PC-3 (cell line): ENCODE measurements around the gene MYL5. TPM values are rescaled to one million over a fixed set of nuclear protein-coding genes. Genes with fewer than 3 reads are reported as not detected.
A peak's percentile ranks its signal among the peaks of the same experiment; 100 is the strongest.

Experiments
- ATAC-seq: fragments of 200-7000 bp; cut with Tn5 transposase; 2 replicates; pipeline ENCODE4 v1.9.1; 2020; ENCODE audit warnings: mild to moderate bottlenecking, moderate library complexity
- BruUV-seq: library from RNA; stranded (reverse); fragments of 400-500 nt; replicated peaks from 2 replicates; lab custom pipeline; 2021; lab: Mats Ljungman, UMichigan
- CTCF ChIA-PET: fragments of 300-600 bp; sonication (Branson Sonifier 250); formaldehyde crosslinking; loops from one replicate; lab custom pipeline; 2022; ENCODE audit warnings: antibody characterized with exemption; lab: Charles Lee
- POLR2A ChIA-PET: fragments of 300-600 bp; sonication (Branson Sonifier 250); formaldehyde crosslinking; loops from one replicate; lab custom pipeline; 2022; ENCODE audit warnings: antibody characterized with exemption; ENCODE audit not compliant: unreplicated experiment; lab: Charles Lee
- DNase-seq: peaks from one replicate; pipeline ENCODE4 v3.0.0-alpha.2; 2015
- H2AFZ ChIP-seq: fragments of 300-600 bp; sonication (generic); 2 replicates; pipeline ENCODE4 v1.6.0; 2016; ENCODE audit warnings: antibody characterized with exemption, low read length
- H3F3A ChIP-seq: fragments of 300-600 bp; sonication (generic); one replicate; pipeline ENCODE4 v1.6.0; 2017; ENCODE audit warnings: antibody characterized with exemption, low read length, control low read depth, mild to moderate bottlenecking; ENCODE audit not compliant: unreplicated experiment
- H3K27ac ChIP-seq: fragments of 300-600 bp; sonication (generic); 2 replicates; pipeline ENCODE4 v1.5.1; 2016; ENCODE audit warnings: mild to moderate bottlenecking, low read length
- H3K27me3 ChIP-seq: fragments of 300-600 bp; sonication (generic); 2 replicates; pipeline ENCODE4 v1.6.1; 2016; ENCODE audit warnings: low read length, mixed read lengths
- H3K36me3 ChIP-seq: fragments of 300-600 bp; sonication (generic); 2 replicates; pipeline ENCODE4 v1.6.1; 2016; ENCODE audit warnings: low read depth, mixed run types, low read length, mixed read lengths
- H3K4me1 ChIP-seq: fragments of 300-600 bp; sonication (generic); 2 replicates; pipeline ENCODE4 v1.5.1; 2016; ENCODE audit warnings: low read length; ENCODE audit not compliant: insufficient read depth
- H3K4me2 ChIP-seq: fragments of 300-600 bp; sonication (generic); 2 replicates; pipeline ENCODE4 v1.6.0; 2016; ENCODE audit warnings: low read length
- H3K4me3 ChIP-seq: fragments of 300-600 bp; sonication (generic); 2 replicates; pipeline ENCODE4 v1.5.1; 2016; ENCODE audit warnings: mild to moderate bottlenecking, low read length, mixed read lengths
- H3K79me2 ChIP-seq: fragments of 300-600 bp; sonication (generic); 2 replicates; pipeline ENCODE4 v1.6.1; 2017; ENCODE audit warnings: low read length, mixed read lengths
- H3K9ac ChIP-seq: fragments of 300-600 bp; sonication (generic); 2 replicates; pipeline ENCODE4 v1.6.0; 2016; ENCODE audit warnings: mild to moderate bottlenecking, low read length
- H3K9me2 ChIP-seq: fragments of 300-600 bp; sonication (generic); replicated peaks from 2 replicates; pipeline ENCODE4 v1.6.1; 2016; ENCODE audit warnings: mixed run types, low read length, mixed read lengths
- H3K9me3 ChIP-seq: fragments of 300-600 bp; sonication (generic); 2 replicates; pipeline ENCODE4 v1.6.1; 2016; ENCODE audit warnings: low read length, mixed read lengths
- H4K20me1 ChIP-seq: fragments of 300-600 bp; sonication (generic); 2 replicates; pipeline ENCODE4 v1.6.1; 2016; ENCODE audit warnings: low read length, mixed read lengths
- CTCF ChIP-seq: fragments of 300-600 bp; sonication (generic); conservative IDR thresholded peaks from 2 replicates; pipeline ENCODE4 v1.5.1; 2017; ENCODE audit warnings: antibody characterized with exemption, low read depth, mild to moderate bottlenecking, low read length
- EZH2 ChIP-seq: fragments of 300-600 bp; sonication (generic); IDR thresholded peaks from one replicate; pipeline ENCODE4 v1.6.1; 2017; ENCODE audit warnings: antibody characterized with exemption, mild to moderate bottlenecking, low read length; ENCODE audit not compliant: unreplicated experiment
- EZH2phosphoT487 ChIP-seq: fragments of 300-600 bp; sonication (generic); IDR thresholded peaks from 2 replicates; pipeline ENCODE4 v1.6.1; 2018; ENCODE audit warnings: mild to moderate bottlenecking, antibody characterized with exemption, low read length, borderline replicate concordance
- intact Hi-C: fragments of 100-400 bp; cut with micrococcal nuclease; formaldehyde crosslinking; loops from 2 replicates; pipeline ENCODE4 v1.9.0; 2023
- total RNA-seq: library from RNA; depleted of rRNA; stranded (reverse); fragments of >200 nt; gene quantifications from 2 replicates; pipeline ENCODE4 v1.2.3, GENCODE V29; 2014

MYL5 gene
- total RNA-seq, 1 experiment from 2014 or later, result 15.2 TPM

- POLR2A ChIA-PET, result no interaction called here
- no peaks in the 10 kb centered on the region for H3F3A ChIP-seq
- no peak overlapping the region for H3K27ac ChIP-seq
- H3K4me3 ChIP-seq, result no peak overlapping the region
- BruUV-seq, result no TSS peak
- intact Hi-C loops, result no loop called here
- ATAC-seq, result no peak
- no peaks in the 10 kb centered on the region for H3K36me3 ChIP-seq
- CTCF ChIA-PET, result no interaction called here
- H3K79me2 ChIP-seq, result peaks cover 60% of the 10 kb centered on the region
- H3K4me1 ChIP-seq, result no peaks in the 10 kb centered on the region
- no peak for DNase-seq
- H2AFZ ChIP-seq, result no peak overlapping the region
- H4K20me1 ChIP-seq, result no peaks in the 10 kb centered on the region
- no peak overlapping the region for H3K4me2 ChIP-seq
- H3K9me3 ChIP-seq, result no peaks in the 10 kb centered on the region
- H3K9me2 ChIP-seq, result no peaks in the 10 kb centered on the region
- no peaks in the 10 kb centered on the region for H3K27me3 ChIP-seq
- TF ChIP-seq CTCF (no peak), EZH2phosphoT487 (no peak), EZH2 (no peak)
- no peak overlapping the region for H3K9ac ChIP-seq
These were observed 44.1 kb downstream of the MYL5 start for GRCh38 chr4:718460-718859.

- no peak overlapping the region for H3K4me2 ChIP-seq
- no peaks in the 10 kb centered on the region for H4K20me1 ChIP-seq
- ChIA-PET CTCF (no interaction called here), POLR2A (no interaction called here)
- peaks cover 42% of the 10 kb centered on the region for H3K79me2 ChIP-seq
- DNase-seq (no peak), ATAC-seq (no peak)
- no peak overlapping the region for H3K9ac ChIP-seq
- H3K27ac ChIP-seq, result no peak overlapping the region
- H3K9me3 ChIP-seq, result no peaks in the 10 kb centered on the region
- intact Hi-C loops, result no loop called here
- no peaks in the 10 kb centered on the region for H3K27me3 ChIP-seq
- H3K9me2 ChIP-seq, result no peaks in the 10 kb centered on the region
- H3K36me3 ChIP-seq, result no peaks in the 10 kb centered on the region
- no TSS peak for BruUV-seq
- no peak for TF ChIP-seq EZH2phosphoT487
- TF ChIP-seq EZH2, result no peak
- no peak overlapping the region for H2AFZ ChIP-seq
- no peaks in the 10 kb centered on the region for H3K4me1 ChIP-seq
- H3F3A ChIP-seq, result no peaks in the 10 kb centered on the region
- no peak overlapping the region for H3K4me3 ChIP-seq
These were observed 45.9 kb downstream of the MYL5 start for GRCh38 chr4:720111-720860.

GRCh38 chr4:721261-722168, 47.2 kb downstream of the MYL5 start:
- H3K79me2 ChIP-seq, result peaks cover 48% of the 10 kb centered on the region
- no peak overlapping the region for H3K4me3 ChIP-seq
- ATAC-seq (peak; percentile 22; the same call in 1 of the 2 replicates), DNase-seq (no peak)
- intact Hi-C loops, result no loop called here
- H3K27me3 ChIP-seq, result no peaks in the 10 kb centered on the region
- H3K9me2 ChIP-seq, result no peaks in the 10 kb centered on the region
- H3K9me3 ChIP-seq, result no peaks in the 10 kb centered on the region
- POLR2A ChIA-PET, result no interaction called here
- no peak overlapping the region for H2AFZ ChIP-seq
- H3K9ac ChIP-seq, result no peak overlapping the region
- CTCF ChIA-PET, result no interaction called here
- H3F3A ChIP-seq, result no peaks in the 10 kb centered on the region
- no peaks in the 10 kb centered on the region for H3K4me1 ChIP-seq
- no peaks in the 10 kb centered on the region for H4K20me1 ChIP-seq
- H3K27ac ChIP-seq, result no peak overlapping the region
- no TSS peak for BruUV-seq
- no peak for TF ChIP-seq EZH2phosphoT487
- no peak for TF ChIP-seq CTCF
- TF ChIP-seq EZH2, result no peak
- H3K36me3 ChIP-seq, result no peaks in the 10 kb centered on the region
- no peak overlapping the region for H3K4me2 ChIP-seq
